ENCODE data around the gene ZEB1.

Gene ZEB1

DNA sequence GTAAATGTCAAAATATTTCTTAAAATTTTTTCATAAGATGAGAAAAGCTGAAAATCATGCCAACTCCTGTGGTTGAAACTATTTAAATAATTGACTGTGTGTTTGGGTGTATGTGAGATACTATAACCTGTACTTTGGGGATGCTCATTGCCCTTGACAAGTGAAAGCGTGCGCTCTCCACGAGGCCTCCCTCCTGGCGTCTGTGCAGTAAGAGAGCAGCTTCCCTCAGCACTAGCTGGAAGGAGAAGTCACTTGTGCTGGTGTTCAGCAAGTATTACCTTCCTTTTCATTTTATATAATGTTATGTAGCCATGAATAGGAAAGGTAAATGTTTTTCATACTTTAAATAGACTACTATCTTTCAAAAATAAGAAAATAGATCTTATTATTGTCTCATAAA lies 118.9 kb downstream of the ZEB1 start:
- Mint-ChIP-seq H3K4me1 (ENCODE audit: low read depth) (peaks cover 5% of the 10 kb centered on the region), H3K27me3 (no peaks in the 10 kb centered on the region), H3K36me3 (ENCODE audit: low read depth) (no peaks in the 10 kb centered on the region), H3K27ac (no peak overlapping the region), H3K9me3 (no peaks in the 10 kb centered on the region), H3K4me3 (no peak overlapping the region)
- intact Hi-C loops (cut with micrococcal nuclease): no loop called here

DNA sequence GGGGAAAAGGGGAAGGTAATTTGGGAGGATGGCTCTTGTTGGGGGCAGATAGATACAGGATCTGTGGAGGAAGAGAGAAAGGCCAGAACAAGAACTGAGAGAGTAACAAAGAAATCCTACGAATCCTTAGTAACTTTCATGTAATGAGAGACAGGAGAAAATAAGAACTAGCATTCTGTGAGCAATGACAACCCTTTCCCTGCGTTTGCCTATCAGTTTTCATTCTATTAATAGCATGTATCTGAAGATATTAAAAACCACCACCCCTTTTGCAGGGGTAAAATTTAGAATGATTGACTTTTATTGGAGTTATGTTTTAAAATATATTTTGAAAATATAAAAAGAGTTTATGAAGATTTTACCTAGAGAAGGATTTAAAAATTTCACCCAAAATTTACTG lies 132.8 kb downstream of the ZEB1 start:
- Mint-ChIP-seq H3K27me3 (no peaks in the 10 kb centered on the region), H3K9me3 (peaks cover 5% of the 10 kb centered on the region), H3K4me1 (ENCODE audit: low read depth) (no peaks in the 10 kb centered on the region), H3K27ac (no peak overlapping the region), H3K4me3 (no peak overlapping the region), H3K36me3 (ENCODE audit: low read depth) (no peaks in the 10 kb centered on the region)
- intact Hi-C loops (cut with micrococcal nuclease): no loop called here

DNA sequence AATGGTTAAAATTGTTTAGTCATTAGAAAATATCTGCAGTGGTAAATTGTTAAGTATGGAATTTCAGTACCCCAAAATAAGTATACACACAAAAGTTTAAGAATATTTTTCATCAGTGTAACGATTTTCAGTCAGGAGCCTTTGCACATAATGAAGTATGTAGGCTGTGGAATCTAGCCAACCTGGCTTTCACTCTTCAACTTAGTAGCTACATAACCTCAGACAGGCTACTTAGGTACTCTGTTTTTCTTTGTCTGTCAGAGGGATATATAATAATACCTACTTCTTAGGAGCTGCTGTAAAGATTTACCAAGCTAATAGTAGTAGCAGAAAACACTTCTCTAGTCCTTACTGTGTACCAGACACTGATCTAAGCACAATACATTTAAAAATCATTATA lies 137.5 kb downstream of the ZEB1 start:
- no peaks in the 10 kb centered on the region for H3K4me1 Mint-ChIP-seq (ENCODE audit: low read depth)
- peaks cover 5% of the 10 kb centered on the region for H3K9me3 Mint-ChIP-seq
- intact Hi-C loops (cut with micrococcal nuclease): no loop called here
- H3K36me3 Mint-ChIP-seq (ENCODE audit: low read depth): no peaks in the 10 kb centered on the region
- H3K4me3 Mint-ChIP-seq: no peak overlapping the region
- no peaks in the 10 kb centered on the region for H3K27me3 Mint-ChIP-seq
- no peak overlapping the region for H3K27ac Mint-ChIP-seq

DNA sequence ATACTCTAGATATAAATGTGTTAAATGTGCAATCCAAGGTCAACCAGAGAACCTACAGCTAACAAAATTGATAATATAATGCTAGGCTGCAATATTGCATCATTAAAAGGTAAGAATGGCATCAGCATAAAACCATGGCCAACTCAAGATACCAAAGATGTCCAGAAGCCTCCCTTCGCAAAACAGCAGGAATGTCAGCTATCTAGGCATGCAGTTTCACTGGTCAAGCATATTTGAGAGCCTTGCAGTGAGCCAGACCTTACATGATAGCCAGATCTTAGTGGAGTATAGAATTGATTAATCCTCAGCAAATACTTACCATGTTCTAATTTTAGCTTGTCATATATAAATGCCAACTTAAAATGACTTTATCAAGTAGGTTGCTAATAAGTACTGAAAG lies 138.8 kb downstream of the ZEB1 start:
- intact Hi-C loops (cut with micrococcal nuclease): no loop called here
- Mint-ChIP-seq H3K4me3 (no peak overlapping the region), H3K27me3 (no peaks in the 10 kb centered on the region), H3K27ac (no peak overlapping the region), H3K36me3 (ENCODE audit: low read depth) (no peaks in the 10 kb centered on the region), H3K9me3 (peaks cover 16% of the 10 kb centered on the region), H3K4me1 (ENCODE audit: low read depth) (no peaks in the 10 kb centered on the region)

DNA sequence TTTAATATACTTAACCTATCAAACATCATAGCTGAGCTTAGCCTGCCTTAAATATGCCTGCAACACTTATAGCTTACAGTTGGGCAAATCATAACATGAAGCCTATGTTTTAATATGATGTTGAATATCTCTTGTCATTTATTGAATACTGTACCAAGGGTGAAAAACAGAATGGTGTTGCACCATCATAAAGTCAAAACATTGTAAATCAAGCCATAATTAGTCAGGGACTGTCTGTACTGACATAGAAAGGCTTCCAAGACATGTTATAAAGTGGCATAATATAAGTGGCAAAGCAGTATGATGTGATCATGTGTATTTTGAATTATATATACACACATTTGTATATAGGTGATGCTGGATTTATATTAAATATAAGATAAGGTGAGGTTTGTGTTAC lies 140.0 kb downstream of the ZEB1 start:
- H3K9me3 Mint-ChIP-seq: peaks cover 27% of the 10 kb centered on the region
- H3K27ac Mint-ChIP-seq: no peak overlapping the region
- no peaks in the 10 kb centered on the region for H3K4me1 Mint-ChIP-seq (ENCODE audit: low read depth)
- no peaks in the 10 kb centered on the region for H3K36me3 Mint-ChIP-seq (ENCODE audit: low read depth)
- intact Hi-C loops (cut with micrococcal nuclease): no loop called here
- no peak overlapping the region for H3K4me3 Mint-ChIP-seq
- H3K27me3 Mint-ChIP-seq: no peaks in the 10 kb centered on the region

DNA sequence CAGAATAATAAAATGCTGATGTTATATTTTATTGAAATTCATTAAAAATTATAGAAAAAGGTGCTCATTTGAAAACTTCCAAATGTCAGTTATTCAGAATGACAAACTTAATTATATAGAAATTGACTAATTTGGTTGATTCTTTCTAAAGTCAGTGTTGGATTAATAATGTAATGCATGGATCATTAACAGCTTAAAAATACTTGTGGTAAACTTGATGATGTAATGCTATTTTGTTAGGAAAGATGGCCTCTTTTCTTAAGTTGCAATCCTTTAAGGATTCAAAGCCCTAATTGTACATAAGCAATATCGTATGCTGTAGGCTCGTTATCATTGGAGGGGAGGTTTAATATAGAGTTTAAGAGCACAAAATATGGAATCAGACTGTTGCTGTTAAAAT lies 141.2 kb downstream of the ZEB1 start:
- Mint-ChIP-seq H3K27me3 (no peaks in the 10 kb centered on the region), H3K36me3 (ENCODE audit: low read depth) (no peaks in the 10 kb centered on the region), H3K9me3 (peaks cover 31% of the 10 kb centered on the region), H3K4me1 (ENCODE audit: low read depth) (no peaks in the 10 kb centered on the region), H3K4me3 (no peak overlapping the region), H3K27ac (no peak overlapping the region)
- intact Hi-C loops (cut with micrococcal nuclease): no loop called here

DNA sequence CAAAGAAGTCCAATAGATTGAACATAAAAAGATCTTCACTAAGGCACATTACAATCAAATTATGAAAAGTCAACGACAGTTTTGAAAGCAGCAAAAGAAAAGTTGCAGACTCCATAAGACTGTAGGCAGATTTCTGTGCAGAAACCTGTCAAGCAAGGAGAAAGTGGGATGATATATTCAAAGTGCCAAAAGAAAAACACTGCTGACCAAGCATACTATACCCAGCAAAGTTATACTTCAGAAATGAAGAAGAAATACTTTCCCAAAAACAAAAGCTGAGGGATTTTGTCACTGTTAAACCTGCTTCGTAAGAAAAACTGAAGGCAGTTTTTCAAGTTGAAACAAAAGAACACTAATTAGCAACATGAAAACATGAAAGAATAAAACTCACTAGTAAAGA lies 145.5 kb downstream of the ZEB1 start:
- Mint-ChIP-seq H3K27me3 (no peaks in the 10 kb centered on the region), H3K27ac (no peak overlapping the region), H3K4me3 (no peak overlapping the region), H3K36me3 (ENCODE audit: low read depth) (no peaks in the 10 kb centered on the region), H3K9me3 (peaks cover 38% of the 10 kb centered on the region), H3K4me1 (ENCODE audit: low read depth) (peaks cover 10% of the 10 kb centered on the region)
- intact Hi-C loops (cut with micrococcal nuclease): no loop called here

DNA sequence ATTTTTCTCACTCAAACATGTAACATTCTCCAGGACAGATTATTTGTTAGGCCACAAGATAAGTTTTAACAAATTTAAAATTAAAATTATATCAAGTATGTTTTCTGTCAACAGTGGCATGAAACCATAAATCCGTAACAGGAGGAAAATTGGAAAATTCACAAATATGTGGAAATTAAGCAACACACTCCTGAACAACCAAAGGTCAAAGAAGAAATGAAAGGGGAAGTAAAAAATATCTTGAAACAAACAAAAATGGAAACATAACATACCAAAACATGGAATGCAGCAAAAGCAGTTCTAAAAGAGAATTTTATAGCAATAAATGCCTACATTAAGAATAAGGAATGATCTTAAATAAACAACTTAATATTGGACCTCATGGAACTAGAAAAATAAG lies 147.3 kb downstream of the ZEB1 start:
- Mint-ChIP-seq H3K27me3 (no peaks in the 10 kb centered on the region), H3K27ac (peak overlapping the region; percentile 56), H3K4me1 (ENCODE audit: low read depth) (peaks cover 10% of the 10 kb centered on the region), H3K4me3 (no peak overlapping the region), H3K36me3 (ENCODE audit: low read depth) (no peaks in the 10 kb centered on the region), H3K9me3 (peaks cover 38% of the 10 kb centered on the region)
- intact Hi-C loops (cut with micrococcal nuclease): no loop called here

DNA sequence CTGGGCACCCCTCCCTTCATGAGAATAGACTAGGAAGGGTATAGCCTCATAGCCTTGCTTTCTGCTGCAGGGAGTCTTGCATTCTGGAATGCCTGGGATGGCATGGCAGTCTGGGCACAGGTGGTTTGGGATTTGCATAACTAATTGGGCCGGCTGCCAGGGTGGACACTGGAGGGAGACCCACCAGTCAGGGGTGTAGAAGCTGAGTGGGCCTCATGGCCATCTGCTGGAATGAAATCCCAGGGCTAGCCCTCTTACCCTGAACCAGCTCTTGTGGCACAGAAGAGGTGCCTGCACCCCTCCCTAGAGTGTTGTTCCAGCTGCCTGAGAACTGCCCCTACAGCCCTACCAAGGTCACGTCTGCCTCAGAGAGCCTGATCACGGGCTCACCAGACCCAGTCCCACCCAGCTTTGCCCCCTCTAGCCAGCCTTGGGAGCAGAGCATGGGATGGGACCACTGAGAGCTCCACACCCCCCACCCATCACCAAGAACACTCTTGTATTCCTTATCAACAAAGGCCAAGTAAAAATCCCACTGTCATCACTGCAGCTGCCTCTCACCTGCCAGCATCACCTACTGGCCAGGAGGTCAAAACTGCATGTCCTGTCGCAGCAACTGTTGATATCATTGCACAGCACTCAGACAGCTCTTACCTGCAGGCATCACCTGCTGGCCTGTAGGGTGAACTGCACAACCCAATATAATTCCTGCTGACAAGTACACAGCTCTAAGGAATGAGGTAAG lies 148.9 kb downstream of the ZEB1 start:
- H3K27me3 Mint-ChIP-seq: no peaks in the 10 kb centered on the region
- no peak overlapping the region for H3K4me3 Mint-ChIP-seq
- H3K36me3 Mint-ChIP-seq (ENCODE audit: low read depth): no peaks in the 10 kb centered on the region
- intact Hi-C loops (cut with micrococcal nuclease): no loop called here
- H3K9me3 Mint-ChIP-seq: peaks cover 26% of the 10 kb centered on the region
- no peak overlapping the region for H3K27ac Mint-ChIP-seq
- H3K4me1 Mint-ChIP-seq (ENCODE audit: low read depth): peaks cover 10% of the 10 kb centered on the region

DNA sequence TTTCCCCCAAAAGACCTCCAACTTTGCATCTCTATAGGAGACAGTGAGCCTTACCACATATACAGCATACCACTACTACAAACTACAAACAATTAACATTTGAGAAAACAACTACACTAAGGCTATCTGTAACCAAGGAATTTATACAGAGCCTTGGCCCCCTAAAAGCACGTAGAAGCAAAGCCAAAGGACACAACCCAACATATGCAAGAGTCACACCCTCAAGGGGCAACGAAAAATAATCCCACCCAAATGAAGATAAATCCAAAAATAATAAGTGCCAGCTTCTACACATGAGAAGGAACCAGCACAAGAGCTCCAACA lies 149.5 kb downstream of the ZEB1 start:
- H3K27ac Mint-ChIP-seq: no peak overlapping the region
- H3K4me3 Mint-ChIP-seq: no peak overlapping the region

DNA sequence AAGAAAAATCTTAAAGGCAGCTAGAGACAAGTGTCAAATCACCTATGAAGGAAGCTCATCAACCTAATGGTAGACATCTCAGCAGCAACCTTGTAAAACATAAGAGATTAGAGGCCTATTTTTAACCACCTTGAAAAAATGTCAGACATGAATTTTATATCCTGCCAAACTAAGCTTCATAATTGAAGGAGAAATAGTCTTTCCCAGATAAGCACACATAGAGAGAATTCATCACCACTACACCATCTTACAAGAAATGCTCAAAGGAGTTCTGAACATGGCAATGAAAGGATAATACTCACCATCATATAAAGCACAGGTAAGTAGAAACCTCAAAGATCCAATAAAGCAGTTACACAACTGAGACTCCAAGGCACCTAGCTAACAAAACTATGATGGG lies 156.5 kb downstream of the ZEB1 start:
- Mint-ChIP-seq H3K4me3 (no peak overlapping the region), H3K27me3 (no peaks in the 10 kb centered on the region)

More for the DNA sequence above, 149.5 kb downstream of the ZEB1 start:
- intact Hi-C loops (cut with micrococcal nuclease): no loop called here
- peaks cover 21% of the 10 kb centered on the region for H3K9me3 Mint-ChIP-seq
- H3K36me3 Mint-ChIP-seq (ENCODE audit: low read depth): no peaks in the 10 kb centered on the region
- no peaks in the 10 kb centered on the region for H3K27me3 Mint-ChIP-seq
- peaks cover 10% of the 10 kb centered on the region for H3K4me1 Mint-ChIP-seq (ENCODE audit: low read depth)

DNA sequence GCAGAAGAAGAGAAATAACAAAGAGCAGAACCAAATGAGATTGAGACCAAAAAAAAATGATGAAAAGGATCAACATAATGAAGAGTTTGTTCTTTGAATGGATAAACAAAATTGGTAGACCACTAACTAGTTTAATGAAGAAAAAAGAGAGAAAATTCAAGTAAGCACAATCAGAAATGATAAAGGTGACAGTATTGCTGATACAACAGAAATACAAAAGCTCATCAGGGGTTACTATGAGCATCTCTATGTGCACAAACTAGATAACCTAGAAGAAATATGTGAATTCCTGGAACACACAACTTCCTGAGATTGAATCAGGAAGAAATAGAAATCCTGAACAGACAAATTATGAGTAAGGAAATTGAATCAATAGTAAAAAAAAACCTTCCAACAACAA lies 157.1 kb downstream of the ZEB1 start:
- Mint-ChIP-seq H3K27ac (no peak overlapping the region), H3K9me3 (peaks cover 15% of the 10 kb centered on the region), H3K36me3 (ENCODE audit: low read depth) (no peaks in the 10 kb centered on the region), H3K27me3 (no peaks in the 10 kb centered on the region), H3K4me3 (no peak overlapping the region), H3K4me1 (ENCODE audit: low read depth) (no peaks in the 10 kb centered on the region)
- intact Hi-C loops (cut with micrococcal nuclease): no loop called here

More for the DNA sequence above, 156.5 kb downstream of the ZEB1 start:
- H3K36me3 Mint-ChIP-seq (ENCODE audit: low read depth): no peaks in the 10 kb centered on the region
- intact Hi-C loops (cut with micrococcal nuclease): no loop called here
- peaks cover 15% of the 10 kb centered on the region for H3K9me3 Mint-ChIP-seq
- no peaks in the 10 kb centered on the region for H3K4me1 Mint-ChIP-seq (ENCODE audit: low read depth)
- H3K27ac Mint-ChIP-seq: no peak overlapping the region

DNA sequence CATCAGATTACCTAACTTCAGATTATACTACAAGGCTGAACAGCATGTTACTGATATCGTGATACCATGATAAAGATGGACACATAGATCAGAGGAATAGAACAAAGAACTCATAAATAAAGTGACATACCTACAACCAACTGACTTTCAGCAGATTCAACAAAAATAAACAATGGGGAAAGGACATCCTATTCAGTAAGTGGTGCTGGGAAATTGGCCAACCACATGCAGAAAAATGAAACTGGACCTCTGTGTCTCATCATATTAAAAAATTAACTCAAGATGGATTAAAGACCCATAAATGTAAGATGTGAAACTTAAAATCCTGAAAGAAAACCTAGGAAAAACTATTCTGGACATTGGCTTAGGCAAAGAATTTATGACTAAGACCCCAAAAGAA lies 158.6 kb downstream of the ZEB1 start:
- H3K36me3 Mint-ChIP-seq (ENCODE audit: low read depth): no peaks in the 10 kb centered on the region
- intact Hi-C loops (cut with micrococcal nuclease): no loop called here
- no peaks in the 10 kb centered on the region for H3K4me1 Mint-ChIP-seq (ENCODE audit: low read depth)
- H3K27ac Mint-ChIP-seq: no peak overlapping the region
- no peak overlapping the region for H3K4me3 Mint-ChIP-seq
- H3K27me3 Mint-ChIP-seq: no peaks in the 10 kb centered on the region
- H3K9me3 Mint-ChIP-seq: peaks cover 15% of the 10 kb centered on the region

DNA sequence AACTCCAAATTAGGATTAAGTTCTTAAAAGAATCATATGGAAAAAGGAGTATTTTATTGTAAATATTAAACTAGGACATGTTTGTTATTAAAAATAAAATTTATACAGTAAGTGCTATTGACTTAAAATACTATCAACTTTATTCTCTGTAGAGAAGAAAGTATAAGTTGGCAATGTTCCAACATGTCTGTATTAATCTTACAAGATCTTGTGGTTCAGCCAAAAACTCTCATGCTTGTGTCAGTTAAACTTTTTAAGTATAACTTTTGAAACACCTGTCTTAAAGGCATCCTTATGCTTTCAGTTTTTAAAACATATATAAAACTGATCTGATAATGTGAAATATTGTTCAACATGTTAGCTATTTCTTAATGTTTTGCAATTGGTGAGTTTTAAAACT lies 160.7 kb downstream of the ZEB1 start:
- Mint-ChIP-seq H3K9me3 (peaks cover 15% of the 10 kb centered on the region), H3K27me3 (no peaks in the 10 kb centered on the region), H3K4me1 (ENCODE audit: low read depth) (no peaks in the 10 kb centered on the region), H3K27ac (no peak overlapping the region), H3K4me3 (no peak overlapping the region), H3K36me3 (ENCODE audit: low read depth) (no peaks in the 10 kb centered on the region)
- intact Hi-C loops (cut with micrococcal nuclease): no loop called here

DNA sequence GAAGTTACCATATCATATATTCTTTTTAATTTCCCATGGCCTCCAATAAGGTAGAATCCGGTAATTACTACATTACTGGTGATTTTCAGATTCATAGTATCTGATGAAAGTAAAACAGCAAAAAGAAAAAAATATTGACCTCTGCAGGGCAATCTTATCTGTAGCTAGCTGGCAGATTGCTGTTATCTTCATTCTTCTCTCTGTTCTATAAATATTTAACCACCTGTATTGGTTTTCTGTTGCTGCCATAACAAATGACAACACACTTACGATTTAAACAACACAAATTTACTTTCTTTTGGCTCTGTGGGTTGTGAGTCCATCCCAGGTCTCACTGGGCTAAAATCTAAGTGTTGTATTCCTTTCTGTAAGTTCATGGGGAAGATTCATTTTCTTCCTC lies 164.5 kb downstream of the ZEB1 start:
- H3K27me3 Mint-ChIP-seq: no peaks in the 10 kb centered on the region
- H3K9me3 Mint-ChIP-seq: no peaks in the 10 kb centered on the region
- intact Hi-C loops (cut with micrococcal nuclease): no loop called here
- H3K27ac Mint-ChIP-seq: no peak overlapping the region
- H3K4me3 Mint-ChIP-seq: no peak overlapping the region
- no peaks in the 10 kb centered on the region for H3K4me1 Mint-ChIP-seq (ENCODE audit: low read depth)
- H3K36me3 Mint-ChIP-seq (ENCODE audit: low read depth): no peaks in the 10 kb centered on the region
